Glomerular visceral epithelial cell (primary cell): ENCODE measurements around the gene BNC2.
"Not testable (repeated sequence)": the region's sequence is repeated elsewhere in the genome, so short reads cannot be mapped to it uniquely, and the experiment has no call there.

ENCODE experiments used
- DNase-seq: peaks from one replicate; pipeline ENCODE4 v3.0.0-alpha.2; 2016; ENCODE audit errors: extremely low spot score

The BNC2 gene

GRCh38 chr9:16542290-16542689 is 328.2 kb downstream of the BNC2 start:
- no peak for DNase-seq

- DNase-seq, result peak; percentile 56
Observed at GRCh38 chr9:16540743-16541613, 329.5 kb downstream of the BNC2 start.

GRCh38 chr9:16539626-16540025 is 330.8 kb downstream of the BNC2 start:
- not testable (repeated sequence) for DNase-seq

GRCh38 chr9:16535555-16535954 is 334.9 kb downstream of the BNC2 start:
- no peak for DNase-seq

GRCh38 chr9:16532681-16533450 is 337.6 kb downstream of the BNC2 start:
- peak; percentile 47 for DNase-seq

- DNase-seq, result no peak
Observed at GRCh38 chr9:16532272-16532671, 338.2 kb downstream of the BNC2 start.

- DNase-seq, result no peak
Observed at GRCh38 chr9:16530669-16531642, 339.5 kb downstream of the BNC2 start.

- no peak for DNase-seq
Observed at GRCh38 chr9:16527573-16527972, 342.9 kb downstream of the BNC2 start.

GRCh38 chr9:16526380-16526779 is 344.1 kb downstream of the BNC2 start:
- DNase-seq, result peak; percentile 55

- no peak for DNase-seq
Observed at GRCh38 chr9:16524823-16525222, 345.6 kb downstream of the BNC2 start.

- no peak for DNase-seq
Observed at GRCh38 chr9:16524078-16524477, 346.4 kb downstream of the BNC2 start.

GRCh38 chr9:16521868-16522411 is 348.5 kb downstream of the BNC2 start:
- DNase-seq, result peak; percentile 75

GRCh38 chr9:16519001-16519400 is 351.5 kb downstream of the BNC2 start:
- no peak for DNase-seq

GRCh38 chr9:16516891-16517290 is 353.6 kb downstream of the BNC2 start:
- DNase-seq, result no peak

- peak; percentile 7 for DNase-seq
Observed at GRCh38 chr9:16515879-16516301, 354.6 kb downstream of the BNC2 start.

- DNase-seq, result no peak
Observed at GRCh38 chr9:16515207-16515606, 355.3 kb downstream of the BNC2 start.

GRCh38 chr9:16514131-16514530 is 356.3 kb downstream of the BNC2 start:
- DNase-seq, result no peak

GRCh38 chr9:16512281-16512680 is 358.2 kb downstream of the BNC2 start:
- no peak for DNase-seq

GRCh38 chr9:16510482-16510881 is 360.0 kb downstream of the BNC2 start:
- DNase-seq, result no peak

- DNase-seq, result peak; percentile 68
Observed at GRCh38 chr9:16509997-16510396, 360.5 kb downstream of the BNC2 start.

GRCh38 chr9:16505199-16505598 is 365.3 kb downstream of the BNC2 start:
- no peak for DNase-seq
